Ammon's horn (tissue), 1 donor: ENCODE measurements around the gene SAC3D1.
"Not testable (repeated sequence)": the region's sequence is repeated elsewhere in the genome, so short reads cannot be mapped to it uniquely, and the experiment has no call there.

ENCODE experiments used
- DNase-seq: peaks from one replicate; pipeline ENCODE4 v3.0.0-alpha.2; 2016; ENCODE audit warnings: low spot score

SAC3D1 gene

DNA sequence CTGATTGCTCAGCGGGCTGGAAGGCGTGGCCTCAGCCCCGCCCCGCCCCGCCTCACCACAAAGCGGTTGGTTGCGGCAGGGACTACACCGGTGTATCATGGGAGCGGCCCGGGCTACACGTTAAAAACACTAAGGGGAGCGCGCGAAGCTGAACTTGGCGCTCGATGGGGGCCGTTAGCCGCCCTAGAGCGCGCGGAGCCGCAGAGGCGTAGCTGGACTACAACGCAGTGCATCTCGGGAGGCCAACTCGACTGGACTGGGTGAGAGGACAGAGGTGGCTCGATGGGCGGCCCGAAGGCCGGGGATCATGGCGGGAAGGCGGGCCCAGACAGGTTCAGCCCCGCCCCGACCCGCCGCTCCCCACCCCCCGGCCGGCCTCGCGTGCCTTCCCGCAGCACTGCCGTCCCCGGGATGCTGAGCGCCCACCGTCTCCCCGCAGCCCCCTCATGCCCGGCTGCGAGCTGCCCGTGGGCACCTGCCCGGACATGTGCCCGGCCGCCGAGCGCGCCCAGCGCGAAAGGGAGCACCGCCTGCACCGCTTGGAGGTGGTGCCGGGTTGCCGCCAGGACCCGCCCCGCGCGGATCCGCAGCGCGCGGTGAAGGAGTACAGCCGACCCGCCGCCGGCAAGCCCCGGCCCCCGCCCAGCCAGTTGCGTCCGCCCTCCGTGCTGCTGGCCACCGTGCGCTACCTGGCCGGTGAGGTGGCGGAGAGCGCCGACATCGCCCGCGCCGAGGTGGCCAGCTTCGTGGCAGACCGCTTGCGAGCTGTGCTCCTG is at the start of gene SAC3D1:
Gene SAC3D1 (plus strand): TSS at position 364 of the 776 bp plus-strand sequence. CDS start 83 bp downstream, at position 447.
- DNase-seq, result peak; percentile 94

DNA sequence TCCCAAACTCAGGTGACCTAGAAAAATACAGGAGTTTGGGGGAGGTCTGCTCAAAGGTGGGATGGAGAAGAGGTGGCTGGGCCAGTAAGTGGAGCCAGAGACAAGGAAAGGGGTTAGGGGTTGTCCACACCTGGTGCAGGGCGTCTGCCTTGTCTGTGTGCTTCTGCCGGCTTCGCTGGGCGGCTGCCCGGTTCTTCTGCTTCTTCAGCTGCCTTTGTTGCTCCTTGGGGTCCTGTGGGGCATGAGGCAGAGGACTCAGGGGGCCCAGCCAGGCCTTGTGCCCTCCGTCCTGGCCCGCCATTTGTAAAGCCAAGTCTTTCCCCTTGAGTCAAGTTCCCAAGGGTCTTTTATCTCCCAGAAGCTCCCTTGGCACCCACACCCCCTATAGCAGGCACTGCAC is 46.7 kb upstream of the SAC3D1 start:
- DNase-seq, result no peak

DNA sequence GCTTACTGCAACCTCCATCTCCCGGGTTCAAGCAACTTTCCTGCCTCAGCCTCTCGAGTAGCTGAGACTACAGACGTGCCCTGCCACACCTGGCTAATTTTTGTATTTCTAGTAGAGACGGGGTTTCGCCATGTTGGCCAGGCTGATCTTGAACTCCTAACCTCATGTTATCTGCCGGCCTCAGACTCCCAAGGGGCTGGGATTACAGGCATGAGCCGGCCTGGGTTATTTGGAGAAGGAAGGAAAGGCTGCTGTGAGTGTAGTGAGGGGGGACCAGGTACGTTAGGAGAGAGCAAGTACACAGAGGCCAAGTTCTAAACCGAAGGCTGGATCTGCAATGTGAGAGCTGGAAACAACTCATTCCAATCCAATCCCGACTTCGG is 44.7 kb upstream of the SAC3D1 start:
- DNase-seq, result no peak

DNA sequence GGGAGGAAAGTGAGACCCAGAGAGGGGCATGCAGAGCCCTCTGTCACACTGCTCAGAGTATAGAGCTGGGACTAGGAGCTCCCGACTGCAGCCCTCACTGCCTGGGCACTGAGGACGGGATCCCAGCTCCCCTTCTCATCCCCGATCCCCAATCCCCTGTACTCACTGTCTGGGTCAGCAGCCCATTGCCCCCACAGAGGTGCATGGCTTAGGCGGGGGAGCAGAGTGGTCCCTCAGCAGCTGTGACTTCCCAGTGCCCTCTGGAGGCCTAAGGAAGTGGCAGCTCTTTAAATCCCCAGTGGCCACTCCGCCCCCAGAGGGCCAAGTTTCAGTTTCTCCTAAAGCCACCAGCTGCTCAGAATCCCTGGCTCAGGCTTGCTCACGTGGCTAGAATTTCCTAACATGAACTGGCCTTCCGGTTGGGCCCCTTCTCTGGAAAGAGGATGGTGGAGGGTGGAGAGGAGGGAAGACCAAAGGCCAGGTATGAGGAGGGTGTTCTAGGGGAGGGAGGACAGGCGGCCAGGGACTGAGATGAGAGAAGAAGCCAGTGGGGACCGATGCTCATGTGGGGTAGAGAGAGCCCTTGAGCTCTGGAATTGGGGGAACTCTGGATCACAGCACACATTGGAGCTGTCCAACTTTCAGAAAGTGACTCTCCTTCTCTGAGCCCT is 44.2 kb upstream of the SAC3D1 start, which contains the start of gene BATF2:
Gene BATF2 (minus strand): TSS at position 262 of the 671 bp plus-strand sequence. CDS start 57 bp downstream, at position 205.
- DNase-seq, result peak; percentile 81

DNA sequence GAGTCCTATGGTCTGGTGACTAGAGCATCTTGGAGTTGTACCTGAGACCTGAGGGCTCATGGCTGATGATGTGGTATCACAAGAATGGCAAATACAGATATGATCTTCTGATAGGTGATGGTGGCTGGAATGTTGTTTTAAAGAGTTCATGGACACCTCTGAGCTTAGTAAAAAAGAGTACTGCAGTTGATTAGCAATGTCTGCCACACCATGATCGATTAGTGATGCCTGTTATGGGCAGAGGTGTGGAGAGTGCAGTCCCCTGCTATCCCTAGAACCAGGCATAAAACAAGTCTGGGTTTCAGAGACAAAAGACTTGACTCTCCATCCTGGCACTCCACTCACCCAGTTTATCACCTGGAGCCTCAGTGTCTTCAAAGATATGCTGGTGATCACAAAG is 42.9 kb upstream of the SAC3D1 start:
- DNase-seq, result no peak

DNA sequence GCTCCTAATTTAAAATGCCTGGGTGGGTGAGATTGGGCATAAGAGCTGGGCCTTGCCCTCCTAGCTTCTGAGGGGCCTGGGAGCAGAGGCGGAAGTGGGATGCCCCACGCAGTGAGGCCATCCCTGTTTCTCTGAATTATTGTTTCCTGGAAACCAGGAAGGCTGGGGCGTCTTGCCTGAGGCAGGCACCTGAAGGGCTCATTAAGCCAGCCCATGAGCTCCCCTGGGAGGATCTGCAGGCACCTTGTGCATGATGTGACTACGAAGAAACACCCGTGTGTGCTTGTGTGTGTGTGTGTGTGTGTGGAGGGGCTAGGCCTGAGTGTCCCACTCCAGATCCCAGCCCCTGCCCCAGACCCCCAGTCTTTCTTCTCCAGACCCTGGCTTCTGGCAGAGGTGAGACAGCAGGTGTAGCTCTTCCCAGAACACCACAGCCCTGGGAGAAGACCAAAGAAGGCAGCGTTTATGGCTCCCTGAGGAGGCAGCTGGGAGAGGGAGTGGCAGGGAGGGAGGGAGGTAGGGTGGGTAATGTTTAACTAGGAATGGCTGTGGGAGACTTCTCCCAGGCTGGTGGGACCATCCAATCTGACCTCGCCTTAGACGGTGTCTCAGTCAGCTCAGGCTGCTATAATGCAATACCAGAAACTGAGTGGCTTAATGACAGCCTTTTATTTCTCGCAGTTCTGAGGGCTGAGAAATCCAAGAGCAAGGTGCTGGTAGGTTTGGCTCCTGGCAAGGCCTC is 42.1 kb upstream of the SAC3D1 start:
- DNase-seq, result no peak

DNA sequence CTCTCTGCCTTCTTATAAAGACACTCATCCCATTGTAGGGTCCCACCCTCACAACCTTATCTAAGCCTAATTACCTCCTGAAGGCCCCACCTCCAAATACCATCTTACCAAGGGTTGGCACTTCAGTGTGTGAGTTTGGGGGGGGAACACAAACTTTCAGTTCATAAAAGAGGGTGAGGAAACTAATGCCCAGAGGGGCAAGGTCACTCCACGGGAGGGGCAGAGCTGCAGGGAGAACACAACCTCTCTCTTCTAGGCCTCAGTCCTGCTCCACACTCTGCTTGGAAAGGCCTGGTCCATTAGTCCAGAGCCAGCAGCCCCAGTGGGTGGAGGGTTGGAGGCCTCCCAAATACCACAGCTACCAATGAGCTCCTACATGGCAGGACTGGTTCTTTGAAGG is 41.5 kb upstream of the SAC3D1 start:
- DNase-seq, result no peak

DNA sequence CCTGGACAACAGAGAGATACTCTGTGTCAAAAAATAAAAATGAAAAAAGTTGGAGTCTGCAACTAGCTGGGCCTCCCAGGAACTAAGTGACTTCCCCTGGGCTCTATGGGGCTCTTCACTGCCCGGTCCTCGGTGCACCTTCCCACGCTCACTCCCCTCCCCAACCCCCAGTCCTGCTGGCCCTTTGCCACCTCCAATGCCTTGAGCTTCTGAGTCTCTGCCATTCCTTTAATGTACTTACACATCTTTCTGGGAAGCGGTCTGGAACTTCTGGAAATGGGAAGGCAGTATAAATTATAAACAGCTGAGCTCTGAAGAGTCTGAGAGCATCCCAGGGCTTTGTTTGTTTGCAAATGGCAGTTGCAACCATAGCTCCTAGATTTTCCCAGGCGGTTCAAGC is 38.3 kb upstream of the SAC3D1 start:
- no peak for DNase-seq

DNA sequence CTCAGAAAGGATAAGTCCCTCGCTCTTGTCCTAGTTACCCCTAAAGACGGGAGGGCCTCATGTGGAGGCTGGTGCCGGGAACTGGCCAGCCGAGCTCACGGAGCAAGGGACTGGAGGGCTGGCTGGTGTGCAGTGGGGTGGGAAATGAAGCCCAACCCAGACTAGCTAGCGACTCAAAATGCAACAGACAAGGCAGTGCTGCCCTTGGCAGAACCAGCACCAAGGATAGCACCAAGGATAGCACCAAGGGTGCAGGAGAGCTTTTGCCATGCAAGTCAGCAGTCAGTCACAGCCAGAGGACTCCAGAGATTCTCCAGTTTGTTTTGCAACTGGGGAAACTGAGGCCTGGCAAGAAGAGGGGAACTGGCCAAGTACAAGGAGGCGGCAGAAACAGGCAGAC is 37.7 kb upstream of the SAC3D1 start:
- DNase-seq, result no peak

DNA sequence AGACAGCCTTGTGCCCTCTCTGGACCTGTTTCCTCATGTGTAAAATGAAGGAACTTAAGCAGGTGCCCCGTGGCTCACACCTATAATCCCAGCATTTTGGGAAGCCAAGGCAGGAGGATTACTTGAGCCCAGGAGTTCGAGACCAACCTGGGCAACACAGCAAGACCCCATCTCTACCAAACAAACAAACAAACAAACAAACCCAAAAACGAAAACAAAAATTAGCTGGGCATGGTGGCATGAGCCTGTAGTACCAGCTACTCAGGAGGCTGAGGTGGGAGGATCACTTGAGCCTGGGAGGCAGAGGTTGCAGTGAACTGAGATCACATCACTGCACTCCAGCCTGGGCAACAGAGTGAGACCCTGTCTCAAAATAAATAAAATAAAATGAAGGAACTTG is 37.0 kb upstream of the SAC3D1 start:
- not testable (repeated sequence) for DNase-seq

DNA sequence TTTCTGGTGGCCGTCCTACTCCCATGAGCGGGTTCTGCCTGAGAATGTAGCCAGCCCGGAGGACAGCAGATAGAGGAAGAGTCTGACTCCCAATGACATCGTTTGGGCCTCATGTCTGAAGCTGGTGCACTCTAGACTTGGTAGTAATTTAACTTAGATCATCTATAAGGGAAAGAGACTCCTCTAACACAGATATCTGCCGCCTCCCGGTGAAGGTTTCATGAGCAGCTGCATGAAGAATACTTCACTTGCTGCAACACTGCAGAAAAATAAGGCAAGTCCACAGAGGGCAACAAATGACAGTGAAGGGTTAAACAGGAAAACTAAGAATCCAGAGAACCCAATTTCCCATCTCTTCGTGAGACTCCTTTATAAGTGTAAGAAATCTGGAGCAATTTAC is 33.0 kb upstream of the SAC3D1 start:
- DNase-seq, result no peak

DNA sequence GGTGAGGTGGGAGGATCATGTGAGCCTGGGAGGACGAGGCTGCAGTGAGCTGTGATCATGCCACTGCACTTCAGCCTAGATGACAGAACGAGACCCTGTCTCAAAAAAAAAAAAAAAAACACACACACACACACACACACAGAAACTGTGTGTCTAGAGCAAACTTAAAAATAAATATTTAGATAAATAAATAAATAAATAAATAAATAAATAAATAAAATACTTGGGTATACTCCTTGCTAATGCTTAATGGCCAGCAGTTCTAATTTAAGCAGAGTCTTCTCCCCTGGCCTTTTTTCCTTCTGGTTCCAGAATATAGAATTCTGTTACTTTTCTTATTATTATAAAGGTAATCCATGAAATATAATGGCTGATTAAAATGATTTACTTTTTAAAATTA is 32.1 kb upstream of the SAC3D1 start:
- no peak for DNase-seq

DNA sequence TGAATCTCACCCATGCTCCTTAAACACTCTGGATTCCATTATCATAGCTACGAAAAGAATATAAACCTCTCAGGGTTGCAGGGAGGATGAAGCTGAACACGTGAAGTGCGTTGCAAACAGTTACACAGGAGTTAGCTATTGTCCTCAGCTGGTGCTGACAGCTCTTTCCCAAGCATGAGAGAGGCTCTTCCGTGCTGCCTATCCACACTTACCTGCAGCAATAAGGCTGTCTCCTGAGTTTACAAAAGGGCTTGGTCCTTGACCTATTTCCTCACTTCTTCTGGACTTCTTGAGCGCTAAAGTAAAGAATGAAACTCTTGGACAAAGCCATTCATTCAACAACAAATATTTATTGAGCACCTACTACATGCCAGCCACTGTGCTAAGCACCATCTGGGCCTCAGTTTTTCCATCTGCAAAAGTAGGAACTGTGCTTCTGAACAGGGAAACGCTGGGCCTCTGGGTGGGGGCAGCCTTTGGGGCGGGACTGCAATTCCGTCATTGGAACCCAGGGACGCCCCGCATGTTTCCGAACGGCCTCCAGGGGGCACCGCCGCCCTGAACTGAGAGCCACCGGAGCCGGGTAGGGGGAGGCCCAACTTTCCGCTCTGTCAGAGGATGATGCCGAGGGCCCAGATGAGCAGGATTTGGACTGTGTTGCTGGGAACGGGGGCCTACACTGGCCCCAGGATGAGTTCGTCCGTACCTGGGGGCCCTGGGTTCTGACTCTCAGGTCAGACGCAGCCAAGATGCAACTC is 27.7 kb upstream of the SAC3D1 start:
- DNase-seq, result peak; percentile 91

DNA sequence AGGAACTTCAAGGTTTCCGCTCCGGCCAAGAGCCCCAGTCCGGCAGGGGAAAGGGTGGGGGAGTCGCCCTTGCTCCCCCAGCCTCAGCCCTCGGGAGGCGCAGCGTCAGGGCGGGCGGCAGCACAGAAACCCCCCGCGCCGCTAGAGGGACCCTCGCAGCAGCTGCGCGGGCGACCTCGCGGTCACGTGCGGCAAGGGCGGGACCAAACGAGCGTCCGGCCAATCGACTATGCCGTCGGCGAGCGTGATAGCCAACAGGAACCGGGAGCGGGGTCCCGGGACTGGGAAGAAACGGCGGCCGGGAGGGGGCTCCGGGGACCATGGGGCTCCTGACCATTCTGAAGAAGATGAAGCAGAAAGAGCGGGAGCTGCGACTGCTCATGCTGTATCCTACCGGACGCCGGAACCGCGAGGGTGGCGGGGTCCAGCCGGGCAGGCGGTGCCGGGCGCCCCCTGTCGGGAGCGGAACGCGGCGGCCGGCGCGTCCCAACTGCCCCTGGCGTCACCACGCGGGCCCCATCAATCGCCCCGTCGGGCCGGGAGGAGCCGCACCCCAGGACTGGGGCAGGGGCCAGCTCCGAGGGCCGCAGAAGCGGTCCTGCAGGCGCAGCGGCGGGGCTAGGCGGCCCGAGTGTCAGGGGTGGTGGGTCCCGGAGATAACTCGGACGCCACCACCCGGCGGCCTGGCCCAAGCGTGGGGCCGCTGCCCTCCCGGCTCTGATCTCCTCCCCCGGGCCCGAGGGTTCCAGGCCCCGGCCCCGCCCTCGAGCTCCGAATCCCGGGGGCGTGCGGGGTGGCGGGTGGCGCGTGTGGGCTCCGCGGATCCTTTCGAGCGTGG is 26.9 kb upstream of the SAC3D1 start, which contains the start of gene ARL2:
Gene ARL2 (plus strand): TSS at position 273 of the 838 bp plus-strand sequence. CDS start 48 bp downstream, at position 321.
- DNase-seq, result peak; percentile 95

DNA sequence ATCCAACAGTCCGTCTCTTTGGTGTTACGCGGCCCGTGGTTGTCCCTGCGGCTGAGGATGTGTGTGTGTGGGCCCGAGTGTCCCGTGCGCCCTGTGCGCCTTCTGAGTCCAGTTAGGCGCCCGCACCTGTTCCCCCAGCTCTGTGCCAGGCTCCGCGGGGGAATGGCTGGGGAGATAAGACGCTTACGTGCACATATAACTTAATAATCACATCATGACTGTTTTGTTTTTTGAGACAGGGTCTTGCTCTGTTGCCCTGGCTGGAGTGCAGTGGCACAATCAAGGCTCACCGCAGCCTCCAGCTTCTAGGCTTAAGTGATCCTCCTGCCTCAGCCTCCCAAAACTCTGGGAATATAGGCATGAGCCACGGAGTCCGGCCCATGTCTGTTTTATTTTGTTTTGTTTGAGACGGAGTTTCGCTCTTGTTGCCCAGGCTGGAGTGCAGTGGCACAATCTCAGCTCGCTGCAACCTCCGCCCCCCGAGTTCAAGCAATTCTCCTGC is 26.2 kb upstream of the SAC3D1 start:
- no peak for DNase-seq

DNA sequence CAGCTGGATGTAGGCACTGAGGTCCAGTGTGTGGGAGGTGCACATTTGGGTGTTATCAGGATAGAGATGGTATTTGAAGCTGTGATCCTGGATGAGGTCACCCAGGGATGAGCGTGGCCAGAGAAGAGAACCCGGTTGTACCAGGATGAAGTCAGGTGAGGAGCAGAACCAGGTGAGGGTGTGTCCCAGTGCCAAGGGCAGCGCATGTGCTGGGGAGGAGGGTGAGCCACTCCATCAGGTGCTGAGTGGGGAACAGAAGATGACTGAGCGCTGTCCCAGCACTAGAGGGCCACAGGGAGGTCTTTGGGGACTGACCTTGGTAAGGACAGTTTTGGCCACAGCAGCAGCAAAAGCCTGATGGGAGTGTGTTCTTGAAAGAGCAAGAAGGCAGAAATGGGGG is 24.3 kb upstream of the SAC3D1 start:
- no peak for DNase-seq

DNA sequence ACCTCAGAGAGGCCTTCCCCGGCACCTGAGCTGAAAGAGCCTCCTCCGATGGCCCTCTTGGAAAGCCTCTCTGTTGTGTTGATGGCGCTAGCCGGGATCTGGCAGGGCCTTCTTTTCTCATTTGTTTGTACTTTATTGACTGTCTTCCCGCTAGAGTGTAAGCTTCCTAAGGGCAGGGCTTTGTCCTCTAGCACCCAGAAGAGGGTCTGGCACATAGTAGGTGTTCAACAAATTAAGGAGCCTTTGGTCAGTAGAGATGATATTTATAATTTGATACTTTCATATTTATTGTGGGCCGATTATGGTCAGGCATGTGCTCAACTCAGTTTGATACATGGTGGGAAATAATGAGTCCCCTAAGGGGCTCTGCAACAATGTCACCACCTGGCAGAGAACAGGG is 23.1 kb upstream of the SAC3D1 start:
- DNase-seq, result no peak

DNA sequence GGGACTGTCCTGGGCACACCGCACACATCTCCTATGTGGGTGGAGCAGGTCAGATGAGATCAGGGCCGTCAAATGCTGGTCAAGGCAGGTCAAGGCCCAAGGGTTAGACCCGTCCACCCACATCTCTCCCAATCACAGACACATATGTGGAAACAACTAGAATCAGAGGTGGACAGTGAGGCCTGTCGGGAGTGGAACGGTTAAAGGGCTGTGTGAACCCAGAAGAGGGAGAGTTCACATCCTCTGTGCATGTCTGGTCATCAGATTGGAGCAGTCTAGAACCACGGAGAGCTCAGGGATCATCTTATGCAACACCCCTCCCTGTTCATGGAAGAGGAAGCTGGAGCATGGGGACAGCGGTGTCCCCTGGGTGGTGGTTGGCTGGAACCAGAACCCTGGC is 21.2 kb upstream of the SAC3D1 start:
- DNase-seq, result no peak

DNA sequence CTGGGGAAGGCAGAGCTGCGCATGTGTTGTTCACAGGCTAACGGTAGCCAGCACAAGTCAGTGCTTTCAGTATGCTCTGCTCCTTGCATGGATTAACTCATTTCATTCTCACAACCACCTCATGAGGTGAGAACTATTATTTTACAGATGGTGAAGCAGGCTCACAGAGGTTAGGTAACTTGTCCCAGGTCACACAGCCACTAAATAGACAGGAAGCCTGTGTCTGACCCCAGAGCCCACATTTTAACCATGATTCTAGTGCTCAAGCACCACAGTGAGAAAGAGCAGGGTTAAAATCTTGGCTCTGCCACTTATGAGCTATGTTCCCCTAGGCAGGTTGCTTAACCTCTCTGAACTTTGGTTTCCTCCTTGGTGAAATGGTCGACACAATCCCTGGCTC is 20.0 kb upstream of the SAC3D1 start:
- DNase-seq, result no peak

DNA sequence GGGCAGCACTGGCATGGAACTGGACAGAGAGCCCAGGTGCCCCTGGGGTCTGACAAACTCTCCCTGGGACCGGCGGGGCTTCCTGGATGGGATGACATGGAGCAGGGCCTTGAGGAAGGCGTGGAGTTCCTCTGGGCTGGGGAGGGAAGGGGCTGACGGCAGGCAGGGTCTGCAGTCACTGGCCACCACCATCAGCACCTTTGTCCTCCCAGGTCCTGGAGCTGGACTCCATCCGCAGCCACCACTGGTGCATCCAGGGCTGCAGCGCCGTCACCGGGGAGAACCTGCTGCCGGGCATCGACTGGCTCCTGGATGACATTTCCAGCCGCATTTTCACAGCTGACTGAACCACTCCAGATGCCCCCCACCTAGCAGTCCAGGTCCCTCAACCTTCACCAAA is 19.5 kb upstream of the SAC3D1 start:
- DNase-seq, result no peak

DNA sequence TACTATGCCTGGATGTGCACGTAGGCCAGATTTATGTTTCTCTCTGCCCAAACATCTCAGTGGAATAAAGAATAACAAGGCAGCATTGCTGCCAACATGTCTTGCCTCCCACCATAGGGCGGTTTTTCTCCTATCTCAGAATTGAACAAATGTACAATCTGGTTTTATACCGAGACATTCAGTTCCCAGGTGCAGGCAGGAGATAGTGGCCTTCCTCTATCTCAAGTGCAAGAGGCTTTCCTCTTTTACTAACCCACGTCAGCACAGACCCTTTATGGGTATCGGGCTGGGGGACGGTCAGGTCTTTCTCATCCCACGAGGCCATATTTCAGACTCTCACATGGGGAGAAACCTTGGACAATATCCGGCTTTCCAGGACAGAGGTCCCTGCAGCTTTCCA is 17.5 kb upstream of the SAC3D1 start:
- DNase-seq, result not testable (repeated sequence)
